HG02610 (cell line): Measurements from ENCODE around the gene SMARCD3.

Source experiments
- ATAC-seq: cut with Tn5 transposase; IDR thresholded peaks from one replicate; pipeline ENCODE4 v1.9.1; 2021; ENCODE audit warnings: mild to moderate bottlenecking, moderate library complexity; ENCODE audit not compliant: unreplicated experiment

Gene SMARCD3

GRCh38 chr7:151238924-151239836 lies 9.3 kb downstream of the SMARCD3 start:
- ATAC-seq = no peak

- ATAC-seq = no peak
These were observed 10.2 kb downstream of the SMARCD3 start for GRCh38 chr7:151238190-151238810.

GRCh38 chr7:151237244-151238189 lies 11.0 kb downstream of the SMARCD3 start:
- ATAC-seq = no peak

GRCh38 chr7:151236406-151236805 lies 12.1 kb downstream of the SMARCD3 start:
- no peak for ATAC-seq

- no peak for ATAC-seq
These were observed 13.3 kb downstream of the SMARCD3 start for GRCh38 chr7:151235091-151235787.

GRCh38 chr7:151233804-151234203 lies 14.7 kb downstream of the SMARCD3 start:
- ATAC-seq = no peak

GRCh38 chr7:151232917-151233701 lies 15.4 kb downstream of the SMARCD3 start:
- ATAC-seq = no peak

- ATAC-seq = peak; percentile 98
These were observed 16.2 kb downstream of the SMARCD3 start, which contains the start of gene CHPF2 for GRCh38 chr7:151232091-151232916. CHPF2 (plus strand) TSS chr7:151232483; CDS start chr7:151234012, 1,529 bp downstream.

- ATAC-seq = no peak
These were observed 17.4 kb downstream of the SMARCD3 start for GRCh38 chr7:151231080-151231479.

GRCh38 chr7:151229249-151229648 lies 19.2 kb downstream of the SMARCD3 start:
- no peak for ATAC-seq

- ATAC-seq = no peak
These were observed 20.2 kb downstream of the SMARCD3 start for GRCh38 chr7:151228024-151228866.

- peak; percentile 100 for ATAC-seq
These were observed 21.4 kb downstream of the SMARCD3 start, which contains the start of gene ABCF2 for GRCh38 chr7:151226875-151227782. ABCF2 (minus strand) TSS chr7:151227205; CDS start chr7:151226458, 747 bp downstream.

GRCh38 chr7:151226560-151226874 lies 22.0 kb downstream of the SMARCD3 start:
- peak; percentile 2 for ATAC-seq

GRCh38 chr7:151225948-151226510 lies 22.5 kb downstream of the SMARCD3 start:
- ATAC-seq = no peak

GRCh38 chr7:151223728-151224127 lies 24.8 kb downstream of the SMARCD3 start:
- ATAC-seq = no peak

GRCh38 chr7:151218170-151218569 lies 30.3 kb downstream of the SMARCD3 start:
- no peak for ATAC-seq
